Stimulated activated CD4-positive, alpha-beta T cell treated with anti-CD3 and anti-CD28 coated beads, Interleukin-4, amount 100 ng/mL, for 24 hours (primary cell): ENCODE measurements around the gene CPSF4L.
"Not testable (repeated sequence)": the region's sequence is repeated elsewhere in the genome, so short reads cannot be mapped to it uniquely, and the experiment has no call there.

ENCODE experiments used
- DNase-seq: peaks from one replicate; pipeline ENCODE4 v3.0.0-alpha.2; 2020

The CPSF4L gene, protein sequence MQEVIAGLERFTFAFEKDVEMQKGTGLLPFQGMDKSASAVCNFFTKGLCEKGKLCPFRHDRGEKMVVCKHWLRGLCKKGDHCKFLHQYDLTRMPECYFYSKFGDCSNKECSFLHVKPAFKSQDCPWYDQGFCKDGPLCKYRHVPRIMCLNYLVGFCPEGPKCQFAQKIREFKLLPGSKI

GRCh38 chr17:73261617-73261951, at the start of gene CPSF4L:
CPSF4L (minus strand) TSS chr17:73261880; CDS start chr17:73261818, 62 bp downstream.
- no peak for DNase-seq

DNA sequence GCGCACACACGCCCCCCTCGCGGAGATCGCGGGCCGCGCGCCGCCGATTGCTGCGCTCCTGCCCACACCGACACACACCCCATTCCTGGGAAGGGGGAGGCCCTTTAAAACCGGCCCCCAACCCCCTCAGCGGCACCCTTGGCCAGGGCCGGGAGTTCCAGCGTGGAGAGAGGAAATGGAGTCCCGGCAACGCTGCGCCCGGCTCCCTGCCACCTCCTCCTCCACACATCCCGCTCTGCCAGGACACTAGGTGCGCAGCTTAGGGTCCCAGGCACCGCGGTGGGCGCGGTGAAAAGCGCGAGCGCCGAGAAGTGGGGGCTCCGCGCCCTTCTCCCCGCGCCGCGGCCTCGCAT, 49.7 kb upstream of the CPSF4L start:
- no peak for DNase-seq

GRCh38 chr17:73309727-73310596, 48.3 kb upstream of the CPSF4L start:
- DNase-seq, result no peak

DNA sequence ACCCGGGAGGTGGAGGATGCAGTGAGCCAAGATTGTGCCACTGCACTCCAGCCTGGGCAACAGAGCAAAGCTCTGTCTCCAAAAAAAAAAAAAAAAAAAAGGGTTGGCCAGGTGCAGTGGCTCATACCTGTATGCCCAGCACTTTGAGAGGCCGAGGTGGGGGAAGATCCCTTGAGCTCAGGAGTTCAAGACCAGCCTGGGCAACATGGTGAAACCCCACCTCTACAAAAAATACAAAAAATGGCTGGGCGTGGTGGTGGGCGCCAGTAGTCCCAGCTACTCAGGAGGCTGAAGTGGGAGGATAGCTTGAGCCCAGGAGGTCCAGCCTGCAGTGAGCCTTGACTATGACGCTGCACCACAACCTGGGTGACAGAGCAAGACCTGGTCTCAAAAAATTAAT, 47.3 kb upstream of the CPSF4L start:
- DNase-seq, result not testable (repeated sequence)

DNA sequence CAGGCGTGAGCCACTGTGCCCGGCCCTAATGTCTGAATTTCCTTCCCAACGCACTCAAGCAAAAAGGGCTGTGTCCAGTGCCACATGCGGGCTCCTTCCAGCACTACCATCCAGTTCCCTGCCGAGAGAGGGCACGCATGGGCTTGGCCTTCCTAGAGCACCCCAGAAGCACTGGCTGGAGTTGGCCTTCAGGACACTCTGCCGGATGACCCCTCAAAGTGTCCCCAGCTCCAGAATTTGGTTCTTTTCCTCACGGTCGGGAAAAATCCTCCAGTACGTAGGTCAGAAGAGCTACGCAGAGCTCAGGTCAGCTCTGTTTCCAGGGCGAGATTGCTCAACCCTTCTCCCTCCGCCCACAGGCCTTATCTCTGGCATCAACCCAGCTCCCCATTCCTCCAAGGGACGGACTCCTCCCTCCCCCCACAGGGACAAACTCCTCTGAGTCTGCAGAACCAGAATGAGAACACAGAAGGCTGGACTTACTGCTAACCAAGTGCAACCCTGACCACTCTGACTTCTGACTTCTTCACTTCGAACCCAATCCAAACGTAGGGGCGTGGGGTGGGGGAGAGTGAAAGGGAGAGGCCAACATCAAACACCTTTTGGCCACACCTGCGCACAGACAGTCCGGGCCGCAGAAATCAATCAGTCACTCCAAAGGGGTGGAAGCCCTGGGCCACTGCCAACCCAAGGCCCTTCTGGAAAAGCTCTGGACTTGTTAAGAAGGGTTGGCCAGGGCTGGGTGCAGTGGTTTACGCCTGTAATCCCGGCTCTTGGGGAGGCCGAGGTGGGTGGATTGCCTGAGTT, 46.5 kb upstream of the CPSF4L start:
- no peak for DNase-seq

DNA sequence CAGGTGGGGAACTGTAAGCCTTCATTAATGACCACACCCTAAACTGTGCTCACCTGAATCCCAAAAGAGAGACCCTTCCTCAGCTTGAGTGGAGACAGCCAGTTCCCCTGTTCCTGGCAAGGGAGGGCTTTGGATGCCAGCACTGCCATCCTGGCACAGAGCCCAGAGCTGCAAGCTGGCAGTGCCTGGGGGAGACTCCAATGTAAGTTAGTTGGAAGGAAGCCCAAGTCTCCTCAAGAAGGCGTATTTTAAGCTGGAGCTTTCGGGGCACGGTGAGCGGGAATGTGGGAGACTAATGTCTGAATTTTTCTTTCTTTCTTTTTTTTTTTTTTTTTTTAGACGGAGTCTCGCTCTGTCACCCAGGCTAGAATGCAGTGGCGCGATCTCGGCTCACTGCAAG, 45.5 kb upstream of the CPSF4L start:
- DNase-seq, result no peak

- DNase-seq, result no peak
Observed at GRCh38 chr17:73305845-73306836, 44.5 kb upstream of the CPSF4L start.

- no peak for DNase-seq
Observed at GRCh38 chr17:73304971-73305812, 43.5 kb upstream of the CPSF4L start.

- no peak for DNase-seq
Observed at GRCh38 chr17:73304438-73304837, 42.8 kb upstream of the CPSF4L start.

GRCh38 chr17:73302189-73302588, 40.5 kb upstream of the CPSF4L start:
- DNase-seq, result no peak

GRCh38 chr17:73301369-73301768, 39.7 kb upstream of the CPSF4L start:
- DNase-seq, result no peak

- DNase-seq, result no peak
Observed at GRCh38 chr17:73300392-73300791, 38.7 kb upstream of the CPSF4L start.

DNA sequence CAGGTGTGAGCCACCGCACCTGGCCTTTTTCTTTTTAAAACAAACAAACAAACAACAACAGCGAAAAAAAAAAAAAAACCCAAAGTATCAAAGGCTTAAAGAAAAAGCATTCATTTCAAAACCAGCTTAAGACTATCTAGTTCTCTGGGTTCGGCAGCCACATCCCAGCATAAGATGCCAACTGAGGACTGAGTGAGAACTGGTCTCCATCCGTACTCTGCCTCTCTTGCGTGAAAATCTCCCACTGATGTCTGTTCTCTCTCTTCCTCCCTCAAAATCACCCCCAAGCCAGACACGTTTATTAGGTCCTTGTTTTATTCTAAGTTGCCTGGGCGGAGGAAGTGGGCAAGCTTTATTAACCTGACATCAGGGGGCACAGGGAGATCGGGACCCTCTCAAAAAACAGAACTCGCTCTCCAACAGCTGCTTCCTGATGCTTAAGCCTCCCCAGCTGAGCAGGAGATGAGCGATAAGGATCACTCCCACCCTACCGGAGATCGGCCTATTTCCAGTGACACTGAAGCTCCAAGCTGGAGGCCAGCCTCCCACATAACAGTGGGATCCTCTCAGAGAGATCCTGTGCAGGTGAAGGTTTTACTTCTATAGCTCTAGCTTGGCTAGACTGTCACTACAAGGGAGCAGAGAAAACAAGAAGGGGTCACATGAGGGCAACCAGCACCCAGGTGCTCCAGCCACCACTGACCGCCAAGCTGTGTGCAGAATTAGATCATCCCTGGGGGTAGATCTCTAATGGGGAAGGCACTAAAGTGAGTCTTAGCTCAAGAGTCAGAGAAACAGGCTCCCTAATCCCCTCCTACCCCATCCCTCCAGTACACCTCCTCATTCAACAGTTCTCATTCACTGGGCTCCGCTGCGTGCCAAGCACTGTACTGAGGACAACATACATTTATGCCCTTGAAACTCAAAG, 36.5 kb upstream of the CPSF4L start:
- no peak for DNase-seq

DNA sequence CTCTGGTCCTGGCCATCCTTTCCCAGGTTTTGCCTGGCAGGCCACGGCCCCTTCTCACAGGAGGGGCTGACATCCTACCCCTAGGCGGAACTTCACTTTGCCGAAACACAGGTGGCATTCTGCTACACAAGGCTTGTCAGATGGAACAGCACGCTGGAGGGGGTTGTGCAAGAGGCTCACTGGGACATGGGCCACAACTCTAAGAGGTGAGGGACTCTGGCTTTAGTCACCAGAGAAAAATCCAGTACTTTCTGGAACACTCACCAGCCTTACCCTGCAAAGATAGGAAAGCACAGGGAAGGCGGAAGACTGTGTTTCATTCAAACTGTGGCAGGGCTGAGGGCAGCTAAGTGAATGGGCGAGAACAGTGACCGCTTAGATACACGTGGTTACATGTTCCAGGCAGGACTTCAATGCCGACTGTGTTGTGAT, 31.8 kb upstream of the CPSF4L start:
- no peak for DNase-seq

DNA sequence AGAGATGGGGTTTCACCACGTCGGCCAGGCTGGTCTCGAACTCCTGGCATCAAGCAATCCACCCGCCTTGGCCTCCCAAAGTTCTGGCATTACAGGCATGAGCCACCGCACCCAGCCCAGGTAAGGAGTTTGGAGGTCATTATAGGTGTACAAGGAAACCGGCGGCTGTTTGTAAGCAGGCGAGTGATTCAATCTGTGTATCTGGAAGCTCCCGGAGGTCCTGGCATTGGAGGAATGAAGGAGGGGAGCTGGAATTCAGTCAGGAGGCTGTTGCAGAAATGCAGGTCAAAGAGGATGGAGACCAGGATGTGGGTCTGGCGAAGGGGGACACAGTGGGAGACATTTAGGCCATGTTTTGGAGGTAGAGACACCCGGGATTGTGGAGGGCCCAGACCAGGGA, 31.4 kb upstream of the CPSF4L start:
- no peak for DNase-seq

- DNase-seq, result no peak
Observed at GRCh38 chr17:73292031-73292531, 30.4 kb upstream of the CPSF4L start.

GRCh38 chr17:73291260-73291801, 29.7 kb upstream of the CPSF4L start:
- no peak for DNase-seq

DNA sequence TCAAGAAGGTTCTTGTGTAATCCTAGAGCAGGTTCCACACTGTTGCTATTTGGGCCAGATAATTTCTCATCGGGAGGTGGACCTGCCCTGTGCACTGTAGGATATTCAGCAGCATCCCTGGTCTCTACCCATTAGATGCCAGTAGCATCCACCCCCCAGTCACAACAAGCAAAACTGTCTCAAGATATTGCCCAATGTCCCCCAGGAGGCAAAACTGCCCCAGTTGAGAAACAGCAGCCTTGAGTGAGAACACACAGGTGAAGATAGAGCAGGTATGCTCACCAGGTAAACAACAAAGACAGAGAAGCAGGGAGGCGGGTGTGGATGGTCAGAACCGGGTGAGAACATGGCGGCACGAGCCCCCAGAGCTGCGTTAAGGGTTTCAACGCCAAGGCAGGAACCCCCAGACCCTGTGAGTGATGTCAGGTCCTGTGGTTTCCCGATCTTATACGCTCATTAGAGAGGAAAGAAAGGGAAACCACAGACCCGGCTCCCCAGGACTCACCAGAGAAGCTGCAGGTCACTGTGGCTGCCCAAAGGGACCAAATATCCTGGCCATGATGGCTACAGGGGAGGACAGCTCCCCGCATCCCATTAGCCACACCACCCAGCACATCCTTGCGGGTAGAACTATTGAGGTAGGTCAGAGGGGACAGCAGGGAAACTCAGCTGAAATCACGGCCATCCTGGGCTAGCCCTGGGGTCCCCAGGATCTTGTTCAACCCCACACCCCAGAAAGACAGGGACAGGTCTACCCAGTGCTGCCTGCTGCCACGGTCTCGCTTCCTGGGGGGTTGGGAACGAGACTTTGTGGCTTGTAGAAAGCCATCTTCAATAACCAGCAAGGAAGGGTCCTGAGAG, 28.9 kb upstream of the CPSF4L start:
- DNase-seq, result no peak
